Left cardiac atrium (tissue), 4 donors: Measurements from ENCODE around the gene TTC16. TPM values are rescaled to one million over a fixed set of nuclear protein-coding genes. Genes with fewer than 3 reads are reported as not detected.

ENCODE experiments used
- ATAC-seq, 2 donors: fragments of 200-7000 bp; cut with Tn5 transposase; one replicate each; pipeline ENCODE4 v1.9.1; 2020; ENCODE audit warnings: mild to moderate bottlenecking in 2 of 2, moderate library complexity in 2 of 2
- DNase-seq: peaks from one replicate; pipeline ENCODE4 v3.0.0-alpha.2; 2020
- intact Hi-C, 2 donors: fragments of 100-400 bp; cut with DNase I; formaldehyde crosslinking; loops; one replicate each; pipeline versions ENCODE4 v1.14.1 to v1.15.1; 2022 to 2023
- total RNA-seq, 2 donors: library from RNA; stranded (reverse); fragmentation: NEBNext Ultra II Directional; extraction: Animal tissue kit (Norgen Biotek cat#: 25700); gene quantifications; one replicate each; pipeline ENCODE4 v1.2.1, GENCODE V29; 2021
- donor health status: DM: no; HTN: yes; CAD: no.
- donor health status: DM: no; HTN: yes; CAD: no; lungs with severe emphysema.
- donor health status: DM: yes; HTN: yes; CAD: no.
- donor health status: Dilated cardiomyopathy.

Gene TTC16
- total RNA-seq, 2 donors from 2014 or later, result 0.05 to 0.09 TPM

- no peak for DNase-seq
- peak; percentile 24 to 36 for ATAC-seq
Measured at GRCh38 chr9:127714951-127715469, 869 bp upstream of the TTC16 start.

GRCh38 chr9:127716412-127716811, 533 bp downstream of the TTC16 start:
- no peak for ATAC-seq
- DNase-seq, result no peak
- intact Hi-C loops, result no loop called here

More at GRCh38 chr9:127714951-127715469, 869 bp upstream of the TTC16 start:
- intact Hi-C loops, result no loop called here

- ATAC-seq (no peak), DNase-seq (no peak)
- intact Hi-C loops, result no loop called here
Measured at GRCh38 chr9:127717766-127718165, 1.9 kb downstream of the TTC16 start.

GRCh38 chr9:127720031-127720864, 4.4 kb downstream of the TTC16 start:
- intact Hi-C loops, result no loop called here
- ATAC-seq (no peak), DNase-seq (no peak)

- no peak for DNase-seq
- ATAC-seq, result no peak
- intact Hi-C loops, result no loop called here
Measured at GRCh38 chr9:127720865-127721227, 5.0 kb downstream of the TTC16 start.

- no peak for DNase-seq
- no peak for ATAC-seq
- intact Hi-C loops, result no loop called here
Measured at GRCh38 chr9:127721391-127721821, 5.5 kb downstream of the TTC16 start.

- intact Hi-C loops, result no loop called here
- ATAC-seq (no peak), DNase-seq (no peak)
Measured at GRCh38 chr9:127722055-127722745, 6.3 kb downstream of the TTC16 start.

- intact Hi-C loops, result no loop called here
- ATAC-seq (no peak), DNase-seq (no peak)
Measured at GRCh38 chr9:127723013-127723412, 7.1 kb downstream of the TTC16 start.

- intact Hi-C loops, result no loop called here
- ATAC-seq (peak; percentile 27 to 64), DNase-seq (no peak)
Measured at GRCh38 chr9:127723444-127723843, 7.6 kb downstream of the TTC16 start.

GRCh38 chr9:127724012-127724411, 8.1 kb downstream of the TTC16 start:
- no peak for DNase-seq
- intact Hi-C loops, result no loop called here
- peak; percentile 20 to 21 for ATAC-seq

GRCh38 chr9:127726871-127727270, 11.0 kb downstream of the TTC16 start:
- no peak for ATAC-seq
- intact Hi-C loops, result loop anchor here in 1 of 2 donors (5.0 kb wide), 1 partner anchor 135 kb away; no protein-coding TSS in a partner anchor

GRCh38 chr9:127728808-127729207, 12.9 kb downstream of the TTC16 start:
- ATAC-seq (no peak), DNase-seq (no peak)
- intact Hi-C loops, result loop anchor here in 1 of 2 donors (5.0 kb wide), 1 partner anchor 137 kb away; no protein-coding TSS in a partner anchor

More at GRCh38 chr9:127726871-127727270, 11.0 kb downstream of the TTC16 start:
- no peak for DNase-seq

- no peak for DNase-seq
- intact Hi-C loops, result loop anchor here in 1 of 2 donors (5.0 kb wide), 1 partner anchor 137 kb away; no protein-coding TSS in a partner anchor
Measured at GRCh38 chr9:127729522-127730256, 13.8 kb downstream of the TTC16 start.

GRCh38 chr9:127730262-127730661, 14.4 kb downstream of the TTC16 start:
- ATAC-seq, result no peak
- DNase-seq, result no peak
- intact Hi-C loops, result no loop called here

More at GRCh38 chr9:127729522-127730256, 13.8 kb downstream of the TTC16 start:
- ATAC-seq, result no peak

- DNase-seq (no peak), ATAC-seq (no peak)
- intact Hi-C loops, result no loop called here
Measured at GRCh38 chr9:127730799-127731410, 15.0 kb downstream of the TTC16 start.

- no peak for ATAC-seq
- no peak for DNase-seq
- intact Hi-C loops, result no loop called here
Measured at GRCh38 chr9:127731938-127732337, 16.1 kb downstream of the TTC16 start.

GRCh38 chr9:127732444-127732843, 16.6 kb downstream of the TTC16 start:
- ATAC-seq, result no peak
- intact Hi-C loops, result no loop called here
- no peak for DNase-seq

GRCh38 chr9:127733614-127734013, 17.7 kb downstream of the TTC16 start:
- ATAC-seq (no peak), DNase-seq (no peak)
- intact Hi-C loops, result loop anchor here in 1 of 2 donors (1.0 to 2.0 kb wide), 2 partner anchors 51 to 143 kb away; no protein-coding TSS in a partner anchor
